A673 (cell line): Measurements from ENCODE around the gene S100Z.

ENCODE experiments used
- CTCF ChIP-seq: fragments of 300-800, 200-600 bp; sonication (generic); conservative IDR thresholded peaks from 2 replicates; pipeline ENCODE4 v1.5.1; 2017; ENCODE audit warnings: low read depth, mild to moderate bottlenecking, antibody characterized with exemption, low read length, moderate library complexity, mixed read lengths
- EZH2 ChIP-seq: fragments of 200-600 bp; sonication (generic); IDR thresholded peaks from 2 replicates; pipeline ENCODE4 v1.6.1; 2017; ENCODE audit warnings: borderline replicate concordance, low read depth, mild to moderate bottlenecking, mixed read lengths, antibody characterized with exemption, low read length; ENCODE audit not compliant: poor library complexity, severe bottlenecking

GRCh38 chr5:76838481-76839261 is 11.1 kb upstream of the S100Z start:
- TF ChIP-seq CTCF (no peak), EZH2 (no peak)
